ENCODE measurements around the gene OTOL1. TPM values are rescaled to one million over a fixed set of nuclear protein-coding genes. Genes with fewer than 3 reads are reported as not detected.

Gene OTOL1
- total RNA-seq, 1 experiment from 2014 or later, result not detected

GRCh38 chr3:161540594-161540993, 44.0 kb downstream of the OTOL1 start:
- DNase-seq (ENCODE audit: low spot score), result no peak

- DNase-seq (ENCODE audit: low spot score), result no peak
Measured at GRCh38 chr3:161545824-161546223, 49.2 kb downstream of the OTOL1 start.

- peak; percentile 17 for DNase-seq (ENCODE audit: low spot score)
Measured at GRCh38 chr3:161548301-161548700, 51.7 kb downstream of the OTOL1 start.

GRCh38 chr3:161549261-161549660, 52.7 kb downstream of the OTOL1 start:
- no peak for DNase-seq (ENCODE audit: low spot score)

GRCh38 chr3:161550491-161551195, 54.0 kb downstream of the OTOL1 start:
- no peak for DNase-seq (ENCODE audit: low spot score)

- no peak for DNase-seq (ENCODE audit: low spot score)
Measured at GRCh38 chr3:161551697-161552096, 55.1 kb downstream of the OTOL1 start.

- no peak for DNase-seq (ENCODE audit: low spot score)
Measured at GRCh38 chr3:161552984-161553560, 56.5 kb downstream of the OTOL1 start.

Other genes starting within 250 kb of the OTOL1 start
- 0.33 and 0.52 TPM in 2 replicates for gene SPTSSB, start 125.3 kb upstream of the OTOL1 start, total RNA-seq (2014; rRNA removed; shearing (Covaris generic))

All from HT-29 (cell line).